Muscle of back (tissue), 11 donors: ENCODE results near the gene ZNF512B. TPM values are rescaled to one million over a fixed set of nuclear protein-coding genes. Genes with fewer than 3 reads are reported as not detected.
"Not testable (repeated sequence)": the region's sequence is repeated elsewhere in the genome, so short reads cannot be mapped to it uniquely, and the experiment has no call there.

Experiments used
- DNase-seq, 3 donors: peaks; one replicate each; pipeline versions ENCODE4 v3.0.0 to v3.0.0-alpha.2; 2013
- polyA plus RNA-seq, 10 donors: library from polyadenylated mRNA; unstranded; fragments of 120-200 nt; gene quantifications; one replicate each; pipeline ENCODE4 v1.2.1, GENCODE V29; 2013; ENCODE audit not compliant: insufficient read length in 10 of 10

ZNF512B gene
- polyA plus RNA-seq, 10 donors: 19.3 to 30.6 (median 23.8) TPM

DNA sequence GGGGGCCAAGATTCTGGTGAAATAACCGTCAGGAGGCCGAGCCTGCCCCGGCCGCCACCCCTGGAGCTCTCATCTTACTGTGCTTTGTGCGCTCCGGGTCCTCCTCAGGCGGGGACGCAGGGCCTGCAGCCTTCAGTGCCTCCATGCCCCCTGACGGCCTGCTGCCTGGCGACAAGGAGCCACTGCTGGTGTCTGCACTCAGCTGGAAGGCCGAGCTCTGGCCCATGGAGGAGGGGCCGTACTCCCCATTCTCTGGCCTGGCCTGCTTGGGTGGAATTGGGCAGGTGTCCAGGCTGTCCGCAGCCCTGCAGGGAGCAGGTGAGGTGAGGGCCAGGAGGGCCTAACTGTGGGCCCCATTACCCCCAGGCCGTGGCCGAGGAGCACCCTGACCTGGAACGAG is 5.3 kb downstream of the ZNF512B start:
- no peak for DNase-seq

DNA sequence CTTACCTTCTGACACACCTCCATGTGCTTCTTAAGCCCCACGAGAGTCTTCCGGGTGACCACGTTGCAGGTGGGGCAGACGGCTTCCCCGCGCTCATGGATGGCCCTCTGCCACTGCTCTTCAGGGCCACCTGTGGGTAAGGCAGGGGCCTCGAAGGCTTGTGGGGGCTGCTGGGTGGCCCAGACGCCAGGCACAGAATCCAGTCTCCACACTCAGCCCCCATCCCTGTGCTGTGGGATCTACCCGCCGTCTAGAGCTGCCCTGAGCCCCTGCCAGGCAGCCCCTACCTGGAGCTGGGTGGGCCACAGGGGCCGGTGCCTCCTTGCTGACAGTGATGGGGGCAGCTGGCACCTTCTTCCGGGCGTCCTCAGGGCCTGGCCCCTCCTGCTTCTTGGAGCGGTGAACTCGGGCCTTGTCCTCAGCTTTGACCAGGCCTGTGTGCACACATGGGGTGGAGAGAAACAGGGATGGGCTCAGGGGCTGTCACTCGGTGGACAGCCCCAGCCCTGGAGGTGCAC is 5.9 kb downstream of the ZNF512B start:
- DNase-seq: no peak

DNA sequence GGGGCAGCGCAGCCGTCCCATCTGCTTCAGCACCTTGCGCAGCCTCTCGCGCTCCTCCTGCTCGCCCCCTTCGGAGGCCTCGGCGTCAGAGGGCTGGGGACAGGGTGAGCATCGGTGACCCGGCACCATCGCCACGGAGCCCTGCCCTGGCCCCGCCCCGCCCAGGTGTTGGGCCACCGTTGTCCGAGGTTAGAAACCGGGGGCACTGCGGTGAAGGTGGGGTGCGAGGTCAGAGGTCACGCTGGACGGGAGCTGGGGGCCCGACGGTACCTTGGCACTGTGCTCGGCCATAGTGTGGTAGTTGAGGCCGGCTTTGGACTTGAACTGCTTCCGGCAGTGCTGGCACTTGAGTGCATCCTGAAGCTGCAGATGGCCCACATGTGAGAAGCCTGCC is 6.4 kb downstream of the ZNF512B start:
- no peak for DNase-seq

DNA sequence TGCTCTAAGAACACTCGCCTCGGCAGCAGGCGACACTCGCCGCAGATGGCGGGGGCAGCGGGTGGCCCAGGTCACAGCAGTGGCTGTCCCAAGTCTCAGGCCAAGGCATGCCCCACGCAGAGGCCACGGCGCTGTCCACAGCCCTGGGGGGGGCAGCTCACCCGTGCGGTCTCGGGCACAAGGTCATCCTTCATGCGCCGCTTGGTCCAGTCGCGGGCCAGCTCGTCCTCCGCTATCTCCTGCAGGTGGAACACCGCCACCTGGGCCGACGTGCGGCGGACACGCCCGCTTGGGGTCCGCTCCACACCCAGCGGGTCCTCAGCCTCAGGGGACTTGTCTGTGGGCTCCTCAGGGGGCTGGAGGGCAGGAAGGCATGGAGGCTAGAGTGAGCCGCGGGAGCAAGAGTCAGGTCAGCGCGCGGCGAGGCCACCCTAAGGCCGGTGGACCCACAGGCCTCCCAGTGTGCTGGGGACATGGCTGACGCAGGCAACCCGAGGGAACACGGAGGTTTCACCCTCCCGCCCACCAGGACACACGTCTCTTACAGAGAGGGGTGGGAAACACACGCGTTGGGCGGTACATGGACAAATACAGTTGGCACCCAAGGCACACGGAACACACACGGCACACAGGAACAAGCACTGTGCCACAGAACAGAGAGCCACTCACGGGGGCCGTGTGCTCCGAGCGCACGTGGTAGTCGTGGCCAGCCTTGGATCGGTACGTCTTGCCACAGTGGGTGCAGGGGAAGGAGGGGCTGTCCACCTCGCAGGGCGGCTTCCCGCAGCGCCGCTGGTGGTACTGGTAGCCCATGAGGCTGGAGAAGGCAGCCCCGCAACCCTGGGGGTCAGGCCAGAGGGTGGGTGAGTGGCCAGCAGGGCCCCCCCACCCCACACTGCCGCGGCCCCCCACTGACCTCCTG is 7.0 kb downstream of the ZNF512B start:
- DNase-seq: no peak

DNA sequence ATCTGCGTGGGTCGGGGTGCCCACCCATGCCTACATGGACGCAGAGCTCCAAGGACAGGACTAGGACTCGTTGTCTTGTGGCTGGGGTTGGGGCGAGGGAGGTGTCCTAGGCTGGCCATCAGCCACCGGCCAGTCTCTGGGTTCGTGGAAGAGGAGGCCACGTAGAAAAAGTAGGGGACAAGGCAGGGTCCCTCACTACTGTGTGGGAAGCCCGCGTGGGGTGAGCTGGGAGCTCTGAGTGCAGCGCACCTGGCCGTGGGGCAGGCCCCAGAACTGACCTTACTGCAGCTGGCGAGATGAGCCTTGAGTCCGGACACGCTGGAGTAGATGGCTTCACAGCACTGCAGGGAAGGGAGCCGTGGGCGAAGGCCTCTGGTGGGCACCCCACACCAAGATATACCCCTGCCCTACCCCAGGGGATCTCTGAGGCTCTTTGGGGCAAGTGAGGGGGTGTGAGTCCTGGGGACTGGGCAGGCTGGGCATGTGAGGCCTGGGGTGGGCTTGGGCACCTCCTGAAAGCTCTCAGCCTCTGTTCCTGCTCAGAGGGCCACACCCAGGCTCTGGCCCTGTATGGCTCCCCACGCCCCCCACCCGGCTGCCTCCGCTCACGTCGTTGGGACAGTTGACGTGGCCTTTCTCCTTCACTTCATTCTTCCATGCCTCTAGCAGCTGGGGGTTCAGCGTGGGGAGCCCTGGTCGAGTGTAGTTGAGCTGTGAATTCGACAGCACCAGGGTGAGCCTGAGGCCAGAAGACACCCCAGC is 7.9 kb downstream of the ZNF512B start:
- DNase-seq: no peak

DNA sequence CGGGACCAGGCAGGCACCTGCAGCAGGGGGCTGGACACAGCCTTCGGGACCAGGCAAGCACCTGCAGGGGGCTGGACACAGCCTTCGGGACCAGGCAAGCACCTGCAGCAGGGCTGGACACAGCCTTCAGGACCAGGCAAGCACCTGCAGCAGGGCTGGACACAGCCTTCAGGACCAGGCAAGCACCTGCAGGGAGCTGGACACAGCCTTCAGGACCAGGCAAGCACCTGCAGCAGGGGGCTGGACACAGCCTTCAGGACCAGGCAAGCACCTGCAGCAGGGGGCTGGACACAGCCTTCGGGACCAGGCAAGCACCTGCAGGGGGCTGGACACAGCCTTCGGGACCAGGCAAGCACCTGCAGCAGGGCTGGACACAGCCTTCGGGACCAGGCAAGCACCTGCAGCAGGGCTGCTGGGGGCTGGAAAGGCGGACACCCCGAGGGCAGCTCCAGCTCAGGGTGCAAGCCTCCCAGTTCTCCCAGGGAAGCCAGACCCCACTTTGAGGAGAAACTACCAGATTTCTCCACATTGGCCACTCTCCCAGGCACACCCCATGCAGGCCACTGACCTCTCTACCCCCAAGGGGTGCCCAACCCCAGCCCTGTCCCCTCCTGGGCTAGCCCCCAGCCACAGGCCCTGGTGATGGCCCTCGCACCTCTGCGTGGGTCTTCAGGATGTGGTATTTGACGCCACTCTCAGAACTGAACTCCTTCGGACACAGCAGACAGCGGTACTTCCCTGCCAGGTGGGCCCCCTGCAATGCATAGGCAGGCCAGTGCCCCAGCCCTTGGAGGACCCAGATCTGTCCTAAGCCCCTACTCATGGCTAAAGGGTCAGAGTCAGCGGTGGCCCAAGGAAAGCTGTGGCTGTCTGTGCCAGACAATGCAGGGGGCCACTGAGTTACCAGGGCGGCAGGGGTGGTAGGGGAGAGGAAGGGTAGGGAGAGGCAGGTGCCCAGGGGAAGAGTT is 8.8 kb downstream of the ZNF512B start:
- DNase-seq: not testable (repeated sequence)

DNA sequence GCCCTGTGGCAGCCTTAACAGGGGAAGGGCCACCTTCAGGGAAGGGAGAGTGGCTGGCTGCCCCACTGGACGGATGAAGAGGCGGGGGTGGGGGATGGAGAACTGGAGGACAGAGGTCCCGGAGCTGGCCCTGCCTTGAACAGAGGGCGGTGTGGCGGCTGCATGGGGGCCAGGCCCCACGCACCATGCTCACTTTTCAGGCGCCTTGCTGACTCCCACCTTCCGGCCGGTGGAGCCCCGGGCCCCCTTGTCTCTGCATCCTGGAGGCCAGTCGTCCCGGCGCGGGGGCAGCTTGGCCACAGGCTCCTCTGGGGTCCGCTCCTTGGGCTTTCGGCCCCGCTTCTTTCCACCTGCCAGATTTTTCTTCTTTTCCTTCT is 10.0 kb downstream of the ZNF512B start:
- no peak for DNase-seq

DNA sequence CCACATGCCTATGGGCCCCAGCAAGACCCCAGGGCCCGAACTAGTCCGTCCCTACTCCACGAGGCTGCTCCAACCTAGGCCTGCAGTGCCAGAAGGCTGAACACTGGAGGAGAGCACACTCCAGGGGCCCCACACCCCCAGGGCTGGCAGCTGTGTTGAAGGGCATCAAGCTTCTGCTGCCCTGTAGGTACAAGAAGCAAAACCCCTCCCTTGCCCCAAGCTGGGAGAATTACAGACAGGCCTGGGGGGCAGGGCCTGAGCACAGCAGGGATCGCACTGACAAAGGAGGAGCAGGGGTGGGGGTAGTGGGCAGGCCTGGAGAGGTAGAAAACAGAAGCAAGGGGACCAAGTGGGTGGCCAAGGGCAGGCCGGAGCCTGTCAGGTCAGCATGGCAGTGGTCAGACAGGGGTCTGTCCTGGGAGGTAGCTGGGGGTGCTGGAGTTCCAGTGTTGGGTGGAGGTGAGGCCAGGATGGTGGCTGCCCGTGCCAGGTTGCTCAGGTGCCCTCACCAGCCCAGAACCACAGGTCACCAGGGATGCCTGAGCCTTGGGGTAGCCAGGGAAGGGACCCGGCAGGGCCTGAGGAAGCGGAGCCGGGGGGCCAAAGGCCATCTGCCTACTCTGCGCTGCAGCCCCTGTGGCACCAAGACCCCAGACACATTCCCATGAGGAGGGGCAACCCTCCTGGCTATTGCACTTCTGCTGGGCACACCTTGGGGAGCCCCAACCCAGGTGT is 10.6 kb downstream of the ZNF512B start:
- DNase-seq: no peak

DNA sequence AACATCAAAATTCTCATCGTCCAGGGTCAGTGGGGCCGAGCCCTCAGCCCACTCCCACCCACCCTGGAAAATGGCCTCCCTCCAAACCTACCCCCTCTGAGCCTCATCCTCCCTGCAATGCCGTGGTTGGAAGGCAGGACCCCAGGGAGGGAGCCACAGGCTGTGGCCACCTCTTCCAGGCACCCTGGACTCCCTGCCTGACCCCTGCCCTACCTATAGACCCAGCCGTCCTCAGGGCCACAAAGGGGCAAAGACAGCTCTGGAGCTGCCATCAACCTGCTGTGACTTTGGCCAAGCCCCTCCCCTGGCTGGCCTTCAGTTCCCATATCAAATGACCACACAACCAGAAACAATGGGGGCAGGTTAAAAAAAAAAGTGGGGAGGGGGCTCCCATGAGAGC is 11.3 kb downstream of the ZNF512B start:
- DNase-seq: no peak

DNA sequence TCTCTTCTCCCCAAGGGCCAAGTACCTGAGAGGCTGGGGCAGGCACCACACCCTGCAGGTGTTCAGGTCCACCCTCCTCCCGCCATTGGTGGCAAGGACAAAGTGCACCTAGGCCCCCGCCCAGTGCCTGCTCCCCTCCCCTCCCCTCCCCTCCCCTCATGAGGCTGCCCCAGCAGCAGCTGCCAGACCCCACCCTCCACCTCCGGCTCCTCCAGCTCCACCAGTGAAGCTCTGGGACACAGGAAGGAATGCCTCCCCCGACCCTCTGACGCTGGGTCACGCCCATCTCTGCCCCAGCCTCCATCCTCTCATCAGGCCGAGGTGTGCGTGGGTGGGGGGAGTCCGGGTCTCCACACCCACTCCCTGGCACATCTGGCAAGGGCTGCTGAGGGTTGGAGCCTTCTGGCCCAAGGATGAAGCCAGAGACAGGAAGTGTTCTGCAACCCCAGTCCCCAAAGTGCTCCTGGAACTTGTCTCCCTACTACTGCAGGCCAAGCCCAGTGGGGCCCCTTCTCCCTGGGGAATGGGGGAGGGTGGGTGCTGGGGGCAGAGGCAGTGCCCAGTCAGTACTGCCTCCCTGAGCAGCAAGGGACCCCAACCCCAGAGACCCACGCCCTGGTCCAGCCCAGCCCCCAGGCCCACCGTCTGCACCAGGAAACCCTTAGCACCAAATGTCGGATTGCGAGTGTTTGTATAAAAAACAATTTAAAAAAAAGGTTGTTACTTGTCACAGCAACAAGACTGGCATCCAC is 11.9 kb downstream of the ZNF512B start:
- no peak for DNase-seq

DNA sequence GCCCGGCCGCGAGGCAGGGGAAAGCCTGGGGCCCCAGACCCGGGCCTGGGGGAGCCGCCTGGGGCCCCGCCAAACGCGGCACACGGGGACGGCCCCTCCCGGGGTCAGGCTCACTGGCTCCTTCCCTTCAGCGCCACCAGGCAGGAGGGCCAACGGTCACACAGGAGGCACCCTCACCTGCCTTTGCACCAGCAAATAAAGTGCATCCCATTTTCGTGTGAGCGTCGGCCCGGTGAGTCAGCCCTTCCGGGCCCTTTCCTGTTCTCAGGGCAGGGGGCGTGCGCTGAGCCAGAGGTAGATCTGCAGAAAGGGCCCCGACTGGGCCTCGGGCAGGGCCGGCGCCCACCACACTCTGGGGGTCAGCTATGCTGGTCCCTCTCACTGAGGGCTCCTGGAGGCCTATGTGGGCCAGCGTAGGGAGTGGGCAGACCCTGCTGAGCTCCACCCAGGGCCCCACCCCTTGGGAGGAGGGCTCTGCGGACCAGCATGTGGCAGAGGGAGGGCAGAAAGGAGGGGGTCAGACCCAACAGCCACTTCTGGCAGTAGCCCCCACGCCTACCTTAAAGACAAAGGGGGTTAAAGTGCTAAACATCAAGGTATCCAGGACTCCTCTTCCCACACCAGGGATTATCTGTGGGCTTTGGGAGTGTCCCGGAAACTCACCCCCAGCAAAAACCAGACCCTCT is 12.6 kb downstream of the ZNF512B start:
- peak in 1 of 3 donors; percentile 81 for DNase-seq

DNA sequence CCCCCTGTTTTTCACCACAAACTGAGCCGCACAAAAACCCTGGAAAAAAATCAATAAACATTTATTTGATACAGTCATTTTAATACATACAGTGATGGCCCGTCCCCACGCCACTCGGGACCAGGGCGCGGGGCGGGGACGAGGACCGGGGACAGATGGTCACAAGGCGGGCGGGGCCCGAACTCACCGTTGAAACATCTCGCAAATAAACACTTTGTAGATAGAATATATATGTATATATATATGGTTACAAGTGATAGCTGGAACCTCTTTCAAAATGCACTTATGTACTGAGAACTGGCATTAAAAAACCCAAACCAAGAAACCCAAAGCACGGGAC is 13.1 kb downstream of the ZNF512B start:
- DNase-seq: no peak

DNA sequence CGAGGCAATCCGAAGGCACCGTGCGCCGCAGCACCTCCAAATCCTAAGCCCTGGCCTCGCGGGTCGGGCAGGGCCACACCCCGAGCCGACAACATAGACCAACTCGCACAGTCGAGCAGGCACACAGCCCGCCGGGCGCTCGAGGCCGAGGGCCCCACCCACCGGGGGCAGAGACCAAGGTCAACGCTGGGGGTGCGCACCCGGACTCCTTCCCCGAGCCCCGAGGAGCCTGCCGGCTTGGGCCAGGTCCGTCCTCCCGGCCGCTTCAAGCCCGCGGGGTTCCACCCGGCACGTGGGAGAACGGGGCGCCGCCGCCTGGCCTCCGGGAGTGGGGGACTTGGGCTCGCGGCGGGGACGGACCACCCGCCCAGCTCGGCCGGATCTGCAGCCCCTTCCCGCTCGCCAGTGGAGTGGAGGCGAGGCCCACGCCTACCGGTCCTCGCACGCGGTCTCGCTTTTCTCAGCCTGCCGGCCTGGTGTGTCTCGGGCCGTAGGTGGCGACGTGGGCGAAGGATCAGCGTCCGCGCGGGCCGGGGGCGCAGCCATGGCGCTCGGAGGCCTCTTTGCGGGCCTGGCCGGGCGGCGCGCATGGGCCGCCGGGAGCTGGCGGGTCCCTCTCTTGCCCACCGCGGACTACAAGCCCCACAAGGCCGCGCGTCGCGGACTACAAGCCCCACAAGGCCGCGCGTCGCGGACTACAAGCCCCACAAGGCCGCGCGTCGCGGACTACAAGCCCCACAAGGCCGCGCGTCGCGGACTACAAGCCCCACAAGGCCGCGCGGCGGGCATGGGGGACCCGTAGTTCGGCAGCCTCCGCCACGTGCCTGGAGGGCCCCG is 13.7 kb downstream of the ZNF512B start, which contains the start of gene UCKL1:
Gene UCKL1 (minus strand): TSS at position 590 of the 837 bp plus-strand sequence. CDS start 44 bp downstream, at position 546.
- peak; percentile 89 to 98 (median 93) for DNase-seq

DNA sequence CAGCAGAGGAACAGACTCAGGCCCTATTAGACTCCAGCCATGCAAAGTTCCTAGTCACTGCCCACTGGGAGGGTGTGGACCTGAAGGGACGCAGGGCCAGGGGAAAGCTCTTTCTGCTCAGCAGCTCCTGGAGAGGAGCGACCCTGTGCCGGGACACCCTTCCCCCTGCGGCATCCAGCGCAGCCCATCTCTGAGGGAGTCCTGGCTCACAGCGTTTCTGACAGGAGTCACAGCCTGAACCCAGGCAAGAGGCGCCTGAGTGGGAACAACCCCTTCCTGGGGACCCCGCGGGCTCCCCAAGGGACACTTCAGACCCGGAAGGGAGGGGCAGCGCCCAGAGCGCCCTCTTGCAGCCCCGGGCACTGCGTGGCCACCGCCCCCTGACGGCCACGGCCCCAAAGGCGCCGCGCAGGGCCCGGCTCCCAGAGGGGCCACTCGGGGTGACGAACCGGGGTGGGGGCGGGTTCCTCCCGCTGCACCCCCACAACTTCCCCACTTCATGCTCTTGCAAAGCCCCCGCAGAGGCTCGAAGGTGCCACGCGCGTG is 14.4 kb downstream of the ZNF512B start:
- no peak for DNase-seq

DNA sequence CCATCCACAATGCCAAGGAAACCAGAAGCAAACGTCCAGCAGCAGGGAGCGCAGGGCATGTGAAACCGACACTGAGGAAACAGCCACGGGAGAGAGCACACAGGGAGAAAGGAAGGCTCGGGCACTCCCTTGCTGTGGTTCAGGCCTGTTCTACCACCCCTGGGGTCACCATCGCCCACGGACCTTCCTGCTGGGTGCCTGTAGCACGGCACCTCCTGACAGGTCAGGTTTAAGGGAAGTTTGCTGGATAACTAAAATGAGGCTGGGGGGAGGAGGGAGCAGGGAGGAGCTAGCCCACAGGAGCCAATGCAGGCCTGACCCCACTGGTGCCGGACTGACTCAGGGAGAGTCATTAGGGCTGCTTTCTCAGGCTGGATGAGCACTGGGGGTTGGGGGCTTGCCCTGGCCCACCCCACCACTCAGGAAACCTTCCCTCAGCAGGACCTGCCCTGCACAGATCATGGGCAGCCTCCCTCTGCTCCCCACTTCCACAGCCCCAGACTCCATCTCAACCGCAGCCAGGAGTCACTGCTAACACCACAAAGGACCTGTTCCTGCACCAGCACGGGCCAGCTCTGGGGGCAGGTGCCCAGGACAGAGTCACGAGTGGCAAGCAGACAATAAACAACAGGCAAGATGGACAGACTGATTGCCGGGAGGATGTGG is 15.8 kb downstream of the ZNF512B start:
- DNase-seq: no peak

DNA sequence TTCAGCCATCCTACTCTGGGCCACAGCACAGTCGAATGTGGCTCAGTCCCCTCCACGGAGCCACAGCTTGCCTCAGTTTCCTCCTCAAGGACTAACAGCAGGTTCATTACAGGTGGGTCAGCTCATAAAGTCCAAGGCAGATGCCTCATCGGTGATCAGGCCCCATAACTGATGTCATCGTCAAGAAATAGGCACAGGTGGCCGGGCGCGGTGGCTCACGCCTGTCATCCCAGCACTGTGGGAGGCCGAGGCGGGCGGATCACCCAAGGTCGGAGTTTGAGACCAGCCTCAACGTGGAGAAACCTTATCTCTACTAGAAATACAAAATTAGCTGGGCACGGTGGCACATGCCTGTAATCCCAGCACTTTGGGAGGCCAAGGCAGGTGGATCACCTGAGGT is 17.0 kb downstream of the ZNF512B start:
- DNase-seq: no peak

DNA sequence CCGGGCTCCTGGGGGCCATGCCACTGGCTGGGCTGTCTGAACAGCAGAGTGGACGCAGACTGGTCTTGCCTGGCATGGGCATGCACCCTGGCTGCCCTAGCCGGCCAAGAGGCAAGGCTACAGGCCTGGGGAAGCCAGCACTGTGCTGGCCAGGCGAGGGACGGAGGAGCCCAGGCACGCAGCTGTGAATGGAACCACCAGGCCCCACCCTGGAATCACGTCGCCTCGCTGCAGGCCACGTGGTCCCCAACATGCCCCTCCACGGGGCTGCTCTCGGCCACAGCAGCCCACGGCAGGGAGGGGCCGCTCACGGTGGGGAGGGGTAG is 17.6 kb downstream of the ZNF512B start:
- DNase-seq: no peak
